HG03442 (cell line): Measurements from ENCODE around the gene UVSSA.

ENCODE experiments used
- ATAC-seq: cut with Tn5 transposase; IDR thresholded peaks from one replicate; pipeline ENCODE4 v1.9.1; 2021; ENCODE audit warnings: mild to moderate bottlenecking, moderate library complexity; ENCODE audit not compliant: unreplicated experiment

Gene UVSSA

DNA sequence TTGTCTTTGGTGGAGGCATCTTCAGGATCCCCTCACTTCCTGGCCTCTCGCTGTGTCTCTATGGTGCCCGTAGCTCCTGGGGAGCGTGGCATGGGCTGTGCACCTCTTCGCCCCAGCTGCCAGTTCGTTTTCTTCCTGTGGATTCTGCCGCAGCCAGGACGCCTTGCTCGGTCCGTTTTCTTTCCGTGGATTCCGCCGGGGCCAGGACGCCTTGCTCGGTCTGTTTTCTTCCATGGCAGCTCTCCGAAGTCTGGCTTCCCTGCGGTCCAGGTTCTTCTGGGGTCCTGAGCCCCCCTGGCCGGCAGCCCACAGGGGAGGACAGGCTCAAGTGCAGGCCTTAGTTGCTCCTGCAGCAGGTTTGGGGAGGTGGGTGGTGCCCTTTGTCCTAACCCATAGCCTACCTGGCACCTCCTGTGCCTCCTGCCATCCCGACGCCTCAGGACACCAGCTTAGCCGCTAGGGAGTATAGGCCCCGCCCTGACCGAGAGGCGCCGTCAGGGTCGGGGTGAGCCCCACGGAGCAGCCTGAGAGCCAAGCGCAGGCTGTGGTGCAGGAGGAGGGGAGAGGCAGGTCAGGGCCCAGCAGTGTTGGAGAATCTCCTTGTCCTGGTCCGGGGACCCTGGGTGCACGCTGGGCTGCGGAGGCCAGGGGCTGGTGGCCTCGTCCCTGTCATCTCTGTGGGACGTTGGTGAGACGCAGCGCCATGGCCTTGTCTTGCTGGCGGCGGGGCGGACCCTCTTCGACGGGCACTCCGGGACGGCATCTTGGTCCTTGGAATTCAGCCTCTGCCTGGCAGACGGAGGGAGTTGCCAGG lies 27.1 kb downstream of the UVSSA start:
- ATAC-seq, result no peak

DNA sequence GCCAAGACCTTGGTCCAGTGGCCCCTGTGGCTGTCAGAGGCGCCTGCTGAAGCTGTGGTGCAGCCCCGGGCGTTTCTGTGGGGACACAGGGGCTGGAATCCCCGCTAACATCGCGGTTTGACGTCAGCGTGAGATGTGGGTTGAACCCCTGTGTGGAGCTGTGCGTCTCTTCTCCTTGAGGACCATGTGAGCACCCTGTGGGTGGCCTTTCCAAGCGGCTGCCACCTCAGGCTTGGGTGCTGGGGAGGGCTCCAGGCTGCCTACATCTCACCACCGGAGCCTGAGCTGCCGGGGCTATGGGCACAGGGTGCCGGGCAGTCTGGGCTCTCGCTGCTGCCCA lies 27.7 kb downstream of the UVSSA start:
- no peak for ATAC-seq

DNA sequence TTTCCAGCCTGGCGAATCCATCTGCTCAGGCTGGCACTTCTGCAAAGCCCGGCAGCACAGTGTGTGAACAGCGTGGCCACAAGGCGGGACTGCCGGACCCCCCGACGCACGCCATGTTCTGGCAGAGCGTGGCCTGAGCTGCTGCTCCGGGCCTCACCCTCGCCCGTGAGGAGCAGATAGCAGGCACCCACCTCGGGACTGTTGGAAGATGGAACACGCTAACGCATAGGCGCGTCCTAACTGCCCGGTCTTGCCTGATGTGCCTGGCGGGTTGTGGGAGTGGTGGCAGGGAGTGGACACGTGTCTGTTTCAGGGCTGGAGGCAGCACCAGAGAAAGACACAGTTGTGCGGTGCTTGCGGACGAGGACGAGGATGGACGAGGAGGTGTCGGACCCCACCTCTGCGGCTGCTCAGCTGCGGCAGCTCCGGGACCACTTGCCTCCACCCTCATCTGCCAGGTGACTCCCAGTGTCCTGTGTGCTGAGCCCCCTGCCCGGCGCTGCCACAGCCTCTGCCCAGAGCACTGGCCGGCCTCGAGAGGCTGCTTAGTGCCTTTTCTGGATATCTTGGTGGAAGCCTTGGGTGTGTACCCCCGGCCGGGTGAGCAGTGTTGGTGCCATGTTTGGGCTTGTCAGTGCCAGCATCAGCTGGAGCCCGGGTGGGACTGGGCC lies 28.2 kb downstream of the UVSSA start:
- no peak for ATAC-seq

- no peak for ATAC-seq
These were observed 28.8 kb downstream of the UVSSA start for GRCh38 chr4:1375761-1376322.

- ATAC-seq, result no peak
These were observed 29.4 kb downstream of the UVSSA start for GRCh38 chr4:1376391-1376840.

DNA sequence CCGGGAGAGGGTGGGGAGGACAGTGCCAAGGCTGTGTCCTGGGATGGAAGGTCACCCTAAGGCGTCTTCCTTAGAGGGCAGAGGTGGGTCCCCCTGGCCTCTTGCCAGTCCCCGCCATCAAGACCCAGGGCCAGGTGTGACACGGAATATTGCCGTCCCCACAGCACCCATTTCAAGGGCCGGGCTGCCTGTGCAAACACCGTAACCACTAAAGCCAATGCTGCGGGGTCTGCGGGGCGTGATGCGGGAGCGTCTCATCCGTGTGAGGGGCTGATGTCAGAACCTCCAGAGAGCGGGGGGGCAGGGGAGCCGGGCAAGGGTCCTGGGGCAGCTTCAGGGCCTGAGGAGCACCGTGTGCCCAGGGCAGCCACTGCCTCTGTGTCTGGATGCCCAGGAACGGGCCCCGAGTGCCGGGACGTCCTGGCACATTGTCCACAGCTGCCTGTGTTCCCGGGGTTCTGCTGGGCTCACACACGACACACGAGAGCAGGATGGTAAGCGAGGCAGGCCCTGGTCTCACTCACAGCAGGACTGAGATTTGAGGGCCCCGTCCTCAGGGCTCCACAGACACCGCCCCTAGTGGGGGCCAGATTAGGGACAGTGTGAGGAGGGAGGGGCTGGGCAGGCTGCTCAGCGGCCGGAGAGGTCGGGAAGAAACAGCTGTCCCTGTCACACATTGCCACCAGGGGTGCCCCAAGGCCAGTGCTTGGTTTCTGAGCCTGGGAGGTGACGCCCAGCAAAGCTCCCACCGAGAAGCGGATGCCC lies 30.0 kb downstream of the UVSSA start:
- ATAC-seq, result no peak

DNA sequence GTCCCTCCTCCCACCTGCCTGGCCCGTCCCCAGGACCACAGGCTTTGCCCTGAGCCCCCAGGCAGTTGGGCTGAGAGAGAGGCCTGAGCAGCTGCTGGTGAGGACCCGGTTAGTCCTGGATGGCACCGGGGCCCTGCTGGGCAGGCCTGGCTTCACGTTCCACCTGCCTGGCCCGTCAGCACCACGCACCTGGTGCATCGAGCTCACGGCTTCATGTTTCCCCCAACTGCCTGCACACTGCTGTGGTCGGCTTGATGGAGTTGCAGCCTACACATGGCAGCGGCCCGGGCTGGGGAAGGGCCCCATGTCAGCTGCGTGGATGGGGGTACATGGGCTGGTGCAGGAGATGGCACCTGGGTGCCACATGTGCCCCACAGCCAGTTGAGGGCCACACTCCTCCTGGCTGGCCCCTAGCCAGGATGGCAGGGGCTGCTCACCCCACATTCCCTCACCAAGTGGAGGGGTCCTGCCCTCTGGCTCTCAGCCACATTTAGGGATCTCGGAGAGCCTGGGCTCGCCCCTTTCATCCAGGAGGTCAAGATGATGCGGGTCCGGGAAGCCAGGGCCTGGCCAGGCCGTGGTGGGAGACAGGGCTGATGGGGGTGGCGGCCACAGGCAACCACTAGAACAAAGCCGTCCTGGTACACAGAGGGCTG lies 30.7 kb downstream of the UVSSA start:
- no peak for ATAC-seq

DNA sequence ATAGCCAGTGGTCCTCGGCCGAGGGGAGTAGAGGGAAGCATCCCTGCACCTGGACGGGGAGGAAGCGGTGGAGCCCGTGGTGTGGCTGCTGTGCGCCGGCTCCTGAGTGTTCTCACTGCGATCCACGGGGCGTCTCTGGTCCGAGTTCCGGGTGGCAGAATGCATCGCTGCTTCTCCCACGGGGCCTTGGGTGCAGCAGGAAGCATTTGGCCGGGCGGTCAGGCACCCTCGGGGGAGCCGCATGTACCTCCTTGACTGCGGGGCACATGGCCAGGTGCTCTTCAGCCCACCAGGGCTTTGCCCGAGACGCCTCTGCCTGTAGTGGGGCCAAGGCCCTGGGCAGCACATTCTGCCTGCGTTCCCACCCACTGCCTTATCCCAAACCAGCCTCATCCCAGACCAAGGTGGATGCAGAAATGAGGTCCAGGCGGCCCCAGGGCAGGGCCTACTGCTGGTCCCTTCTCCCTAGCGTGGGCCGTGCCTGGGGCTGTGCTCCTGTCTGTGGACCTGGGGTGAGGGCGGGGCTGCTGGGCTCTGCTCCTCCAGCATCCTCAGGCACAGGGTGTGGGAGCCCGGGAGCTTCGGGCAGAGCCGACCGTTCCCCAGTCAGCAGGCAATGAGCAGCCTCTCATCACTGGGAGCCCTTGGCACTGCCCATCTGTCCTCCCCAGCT lies 31.7 kb downstream of the UVSSA start:
- ATAC-seq, result no peak

GRCh38 chr4:1379351-1379781 lies 32.4 kb downstream of the UVSSA start:
- no peak for ATAC-seq

DNA sequence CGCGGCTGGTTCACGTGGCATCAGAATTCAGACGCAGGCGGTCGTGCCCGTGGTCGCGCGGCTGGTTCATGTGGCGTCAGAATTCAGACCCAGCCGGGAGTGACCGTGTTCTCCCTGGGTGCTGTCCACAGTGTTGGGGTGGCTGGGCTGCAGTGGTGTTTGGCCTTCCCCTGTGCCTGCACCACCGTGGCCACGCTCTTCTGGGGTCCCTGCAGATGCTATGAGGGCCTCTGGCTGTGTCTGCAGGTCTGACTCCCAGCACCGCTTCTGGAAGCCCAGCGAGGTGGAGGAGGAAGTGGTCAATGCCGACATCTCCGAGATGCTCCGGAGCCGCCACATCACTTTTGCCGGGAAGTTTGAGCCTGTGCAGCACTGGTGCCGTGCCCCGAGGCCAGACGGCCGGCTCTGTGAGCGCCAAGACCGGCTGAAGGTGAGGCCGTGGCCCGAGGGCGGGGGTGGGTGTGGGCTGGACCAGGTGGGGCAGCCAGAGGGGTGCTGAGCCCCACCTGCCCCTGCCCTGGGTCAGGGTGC lies 32.9 kb downstream of the UVSSA start:
- no peak for ATAC-seq

GRCh38 chr4:1380368-1381151 lies 33.6 kb downstream of the UVSSA start:
- no peak for ATAC-seq

GRCh38 chr4:1381181-1381621 lies 34.2 kb downstream of the UVSSA start:
- ATAC-seq, result no peak

GRCh38 chr4:1381944-1382541 lies 35.0 kb downstream of the UVSSA start:
- ATAC-seq, result no peak

DNA sequence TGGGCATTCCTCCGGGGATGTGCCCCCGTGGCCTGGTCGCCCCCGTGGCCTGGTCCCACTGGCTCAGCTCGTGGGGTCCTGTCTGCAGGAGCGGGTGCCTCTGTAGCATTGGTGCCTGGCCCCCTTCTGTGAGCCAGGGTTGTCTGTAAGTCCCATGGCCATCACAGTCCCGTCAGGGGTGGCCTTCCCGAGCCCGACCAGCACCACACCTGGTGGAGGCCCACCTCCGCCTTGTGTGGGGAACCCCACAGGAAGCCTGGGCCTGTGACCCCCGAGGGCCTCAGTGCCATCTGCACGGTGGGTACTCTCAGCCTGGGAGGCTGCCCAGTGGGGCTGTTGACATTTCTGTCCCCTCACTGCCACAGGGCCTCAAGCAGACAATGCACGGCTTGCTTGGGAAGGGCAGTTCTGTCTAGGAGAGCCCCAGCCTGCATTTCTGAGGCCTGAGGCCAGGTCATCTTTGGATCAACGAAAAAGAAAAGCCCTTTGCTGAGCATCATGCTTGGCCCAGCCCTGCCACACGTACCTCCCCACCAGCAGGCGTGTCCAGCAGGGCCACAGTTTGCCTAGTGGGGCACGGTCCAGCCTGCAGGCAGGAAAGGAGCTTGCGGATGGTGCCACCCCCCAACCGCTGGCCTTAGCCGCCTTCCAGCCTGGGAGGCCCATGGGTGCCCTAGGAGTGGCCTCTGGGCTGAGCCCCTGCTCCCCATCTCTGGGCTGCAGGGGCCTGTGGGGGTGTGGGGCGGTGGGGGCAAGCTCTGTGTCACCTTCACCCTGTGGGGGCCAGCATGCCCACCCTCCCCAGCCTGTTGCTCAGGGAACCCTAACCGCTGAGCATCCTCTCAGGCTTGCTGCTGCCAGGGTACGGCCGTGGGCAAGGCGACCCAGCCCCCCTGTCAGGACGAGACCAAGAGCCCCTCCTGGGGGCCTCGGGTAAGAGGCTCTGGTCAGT lies 36.0 kb downstream of the UVSSA start:
- no peak for ATAC-seq

- no peak for ATAC-seq
These were observed 37.0 kb downstream of the UVSSA start for GRCh38 chr4:1383728-1384591.

DNA sequence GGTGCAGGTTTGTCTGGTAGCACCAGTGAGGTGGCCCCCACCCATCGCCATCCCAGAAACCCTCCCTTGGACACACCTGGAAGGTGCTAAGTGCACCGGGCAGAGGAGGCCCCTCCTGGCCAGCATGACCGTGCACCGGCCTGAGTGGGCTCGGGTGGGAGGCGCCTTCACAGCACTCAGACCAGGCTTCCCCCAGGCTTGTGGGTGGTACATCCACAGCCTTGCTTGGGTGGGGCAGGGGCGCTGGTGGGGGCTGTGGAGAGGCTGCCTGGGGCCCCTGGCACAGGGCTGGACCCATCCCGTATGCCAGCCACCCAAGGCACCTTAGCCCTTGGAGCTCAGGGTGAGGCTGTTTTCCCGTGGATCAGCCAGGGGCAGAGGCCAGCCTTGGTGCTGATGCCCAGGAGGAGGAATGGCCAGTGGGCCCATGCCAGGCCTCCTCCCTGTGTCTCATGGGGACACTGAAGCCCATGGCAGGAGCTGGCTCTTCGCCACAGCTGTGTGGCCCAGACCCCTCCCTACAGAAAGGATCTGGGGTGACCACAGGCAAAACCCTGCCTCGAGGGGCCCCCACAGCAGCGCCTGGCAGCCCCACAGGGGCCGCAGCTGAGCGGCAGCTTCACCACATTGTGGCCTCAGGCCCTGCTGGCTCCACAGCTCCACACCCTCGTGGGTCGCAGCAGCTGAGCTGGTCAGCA lies 37.8 kb downstream of the UVSSA start:
- ATAC-seq, result no peak
